Measurements from ENCODE around the gene HERC2. TPM values are rescaled to one million over a fixed set of nuclear protein-coding genes. Genes with fewer than 3 reads are reported as not detected.

HERC2 gene
- total and polyA plus RNA-seq, 9 of the 15 experiments (the other 6 are each of a cell fraction or from before 2014, with no cell fraction given) = 10.6 to 84.0 (median 42.6) TPM

DNA sequence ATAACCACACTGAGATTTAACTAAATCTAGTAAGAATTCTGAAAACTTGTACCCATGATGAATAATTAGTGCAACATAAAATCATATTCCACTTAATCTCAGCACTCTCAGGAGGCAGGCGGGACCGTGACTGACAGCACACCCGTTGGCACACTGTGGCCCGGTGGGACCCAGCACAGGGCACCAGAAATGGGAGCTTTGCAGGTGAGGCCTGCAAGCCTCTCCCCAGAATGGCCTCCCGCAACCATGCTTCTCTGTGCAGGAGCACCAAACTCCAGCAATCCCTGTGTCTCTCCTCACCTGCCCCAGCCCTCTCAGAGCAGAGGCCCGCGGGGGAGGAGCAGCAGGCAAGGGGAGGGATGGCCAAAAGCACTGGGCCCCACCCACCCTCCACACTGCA, 191.3 kb downstream of the HERC2 start:
- Histone ChIP-seq H3K79me2 (ENCODE audit: control insufficient read depth, insufficient read depth, low read length) (no peaks in the 10 kb centered on the region; the same call in 2 of the 3 replicates), H3K4me2 (ENCODE audit: insufficient read depth, low read length) (no peak overlapping the region), H4K20me1 (replicated peaks; ENCODE audit: control insufficient read depth, insufficient read depth, low read length) (no peaks in the 10 kb centered on the region; the same call in 1 of the 2 replicates), H3K4me1 (replicated peaks in 1 of 2; ENCODE audit: control insufficient read depth in 2 of 2, insufficient read depth in 2 of 2, low read length in 2 of 2) (no peaks in the 10 kb centered on the region), H3K27ac (ENCODE audit: extremely low read depth, low read depth, low read length) (no peak overlapping the region), H3K27me3 (ENCODE audit: control insufficient read depth in 2 of 2, insufficient read depth in 2 of 2, low read length in 2 of 2) (no peaks in the 10 kb centered on the region), H3K36me3 (ENCODE audit: control insufficient read depth, insufficient read depth, low read length) (peaks cover 86% of the 10 kb centered on the region), H3K9me3 (replicated peaks; ENCODE audit: control insufficient read depth, insufficient read depth, low read depth, low read length) (no peaks in the 10 kb centered on the region), H3K9me1 (ENCODE audit: control insufficient read depth, insufficient read depth, low read length) (no peaks in the 10 kb centered on the region), H2AFZ (ENCODE audit: low read depth, low read length) (no peak overlapping the region), H3K9ac (ENCODE audit: insufficient read depth in 1 of 2, low read depth in 2 of 2, low read length in 2 of 2) (no peak overlapping the region), H3K4me3 (no peak overlapping the region)
- no TSS peak for BruUV-seq (replicated peaks)
- FAIRE-seq (no peak), ATAC-seq (no peak), DNase-seq (ENCODE audit: extremely low read depth in 1 of 4, low spot score in 3 of 4) (no peak)
- intact Hi-C loops (cut with micrococcal nuclease) = no loop called here
- CTCF ChIA-PET (ENCODE audit: low intra/inter-chr PET ratio) = no interaction called here
- in situ Hi-C loops (cut with MboI) = no loop called here
- TF ChIP-seq POLR2AphosphoS5 (IDR thresholded peaks at IDR 0.05; ENCODE audit: control insufficient read depth, insufficient read depth, low read depth, low read length) (no peak), NFATC3 (IDR thresholded peaks at IDR 0.05) (no peak), RFX1 (IDR thresholded peaks at IDR 0.05) (no peak), MXI1 (IDR thresholded peaks at IDR 0.05; ENCODE audit: low read depth, low read length) (no peak), ATF7 (IDR thresholded peaks at IDR 0.05) (no peak), HEY1 (CRISPR knock-in tag; IDR thresholded peaks at IDR 0.05; ENCODE audit: borderline replicate concordance) (no peak), TCF7 (IDR thresholded peaks at IDR 0.05; ENCODE audit: borderline replicate concordance) (no peak), CBX2 (IDR thresholded peaks at IDR 0.05; ENCODE audit: insufficient read depth, low read length, poor library complexity, severe bottlenecking) (no peak), CAMTA2 (CRISPR knock-in tag; conservative IDR thresholded peaks at IDR 0.05) (no peak), ZNF668 (CRISPR knock-in tag; IDR thresholded peaks at IDR 0.05) (no peak)
- TF ChIP-seq, protein P1, sequence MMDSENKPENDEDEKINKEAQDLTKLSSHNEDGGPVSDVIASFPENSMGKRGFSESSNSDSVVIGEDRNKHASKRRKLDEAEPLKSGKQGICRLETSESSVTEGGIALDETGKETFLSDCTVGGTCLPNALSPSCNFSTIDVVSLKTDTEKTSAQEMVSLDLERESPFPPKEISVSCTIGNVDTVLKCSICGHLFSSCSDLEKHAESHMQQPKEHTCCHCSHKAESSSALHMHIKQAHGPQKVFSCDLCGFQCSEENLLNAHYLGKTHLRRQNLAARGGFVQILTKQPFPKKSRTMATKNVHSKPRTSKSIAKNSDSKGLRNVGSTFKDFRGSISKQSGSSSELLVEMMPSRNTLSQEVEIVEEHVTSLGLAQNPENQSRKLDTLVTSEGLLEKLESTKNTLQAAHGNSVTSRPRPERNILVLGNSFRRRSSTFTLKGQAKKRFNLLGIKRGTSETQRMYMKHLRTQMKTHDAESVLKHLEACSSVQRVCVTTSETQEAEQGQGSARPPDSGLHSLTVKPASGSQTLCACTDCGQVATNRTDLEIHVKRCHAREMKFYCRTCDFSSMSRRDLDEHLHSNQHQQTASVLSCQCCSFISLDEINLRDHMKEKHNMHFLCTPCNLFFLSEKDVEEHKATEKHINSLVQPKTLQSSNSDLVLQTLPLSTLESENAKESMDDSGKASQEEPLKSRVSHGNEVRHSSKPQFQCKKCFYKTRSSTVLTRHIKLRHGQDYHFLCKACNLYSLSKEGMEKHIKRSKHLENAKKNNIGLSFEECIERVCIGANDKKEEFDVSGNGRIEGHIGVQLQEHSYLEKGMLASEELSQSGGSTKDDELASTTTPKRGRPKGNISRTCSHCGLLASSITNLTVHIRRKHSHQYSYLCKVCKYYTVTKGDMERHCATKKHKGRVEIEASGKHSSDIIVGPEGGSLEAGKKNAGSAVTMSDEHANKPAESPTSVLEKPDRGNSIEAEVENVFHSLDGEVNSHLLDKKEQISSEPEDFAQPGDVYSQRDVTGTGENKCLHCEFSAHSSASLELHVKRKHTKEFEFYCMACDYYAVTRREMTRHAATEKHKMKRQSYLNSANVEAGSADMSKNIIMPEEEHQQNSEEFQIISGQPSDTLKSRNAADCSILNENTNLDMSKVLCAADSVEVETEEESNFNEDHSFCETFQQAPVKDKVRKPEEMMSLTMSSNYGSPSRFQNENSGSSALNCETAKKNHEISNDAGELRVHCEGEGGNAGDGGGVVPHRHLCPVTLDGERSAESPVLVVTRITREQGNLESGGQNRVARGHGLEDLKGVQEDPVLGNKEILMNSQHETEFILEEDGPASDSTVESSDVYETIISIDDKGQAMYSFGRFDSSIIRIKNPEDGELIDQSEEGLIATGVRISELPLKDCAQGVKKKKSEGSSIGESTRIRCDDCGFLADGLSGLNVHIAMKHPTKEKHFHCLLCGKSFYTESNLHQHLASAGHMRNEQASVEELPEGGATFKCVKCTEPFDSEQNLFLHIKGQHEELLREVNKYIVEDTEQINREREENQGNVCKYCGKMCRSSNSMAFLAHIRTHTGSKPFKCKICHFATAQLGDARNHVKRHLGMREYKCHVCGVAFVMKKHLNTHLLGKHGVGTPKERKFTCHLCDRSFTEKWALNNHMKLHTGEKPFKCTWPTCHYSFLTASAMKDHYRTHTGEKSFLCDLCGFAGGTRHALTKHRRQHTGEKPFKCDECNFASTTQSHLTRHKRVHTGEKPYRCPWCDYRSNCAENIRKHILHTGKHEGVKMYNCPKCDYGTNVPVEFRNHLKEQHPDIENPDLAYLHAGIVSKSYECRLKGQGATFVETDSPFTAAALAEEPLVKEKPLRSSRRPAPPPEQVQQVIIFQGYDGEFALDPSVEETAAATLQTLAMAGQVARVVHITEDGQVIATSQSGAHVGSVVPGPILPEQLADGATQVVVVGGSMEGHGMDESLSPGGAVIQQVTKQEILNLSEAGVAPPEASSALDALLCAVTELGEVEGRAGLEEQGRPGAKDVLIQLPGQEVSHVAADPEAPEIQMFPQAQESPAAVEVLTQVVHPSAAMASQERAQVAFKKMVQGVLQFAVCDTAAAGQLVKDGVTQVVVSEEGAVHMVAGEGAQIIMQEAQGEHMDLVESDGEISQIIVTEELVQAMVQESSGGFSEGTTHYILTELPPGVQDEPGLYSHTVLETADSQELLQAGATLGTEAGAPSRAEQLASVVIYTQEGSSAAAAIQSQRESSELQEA (IDR thresholded peaks at IDR 0.05; ENCODE audit: low read depth) = no peak
- TF ChIP-seq, protein P2, sequence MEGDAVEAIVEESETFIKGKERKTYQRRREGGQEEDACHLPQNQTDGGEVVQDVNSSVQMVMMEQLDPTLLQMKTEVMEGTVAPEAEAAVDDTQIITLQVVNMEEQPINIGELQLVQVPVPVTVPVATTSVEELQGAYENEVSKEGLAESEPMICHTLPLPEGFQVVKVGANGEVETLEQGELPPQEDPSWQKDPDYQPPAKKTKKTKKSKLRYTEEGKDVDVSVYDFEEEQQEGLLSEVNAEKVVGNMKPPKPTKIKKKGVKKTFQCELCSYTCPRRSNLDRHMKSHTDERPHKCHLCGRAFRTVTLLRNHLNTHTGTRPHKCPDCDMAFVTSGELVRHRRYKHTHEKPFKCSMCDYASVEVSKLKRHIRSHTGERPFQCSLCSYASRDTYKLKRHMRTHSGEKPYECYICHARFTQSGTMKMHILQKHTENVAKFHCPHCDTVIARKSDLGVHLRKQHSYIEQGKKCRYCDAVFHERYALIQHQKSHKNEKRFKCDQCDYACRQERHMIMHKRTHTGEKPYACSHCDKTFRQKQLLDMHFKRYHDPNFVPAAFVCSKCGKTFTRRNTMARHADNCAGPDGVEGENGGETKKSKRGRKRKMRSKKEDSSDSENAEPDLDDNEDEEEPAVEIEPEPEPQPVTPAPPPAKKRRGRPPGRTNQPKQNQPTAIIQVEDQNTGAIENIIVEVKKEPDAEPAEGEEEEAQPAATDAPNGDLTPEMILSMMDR (IDR thresholded peaks at IDR 0.05 in 2 of 3, conservative IDR thresholded peaks at IDR 0.05 in 1 of 3; ENCODE audit: insufficient read depth in 2 of 3, low read depth in 1 of 3, low read length in 3 of 3) = no peak
- POLR2A ChIA-PET = no interaction called here
- 98% methylated on average over 6 of the region's 7 CpGs for WGBS (ENCODE audit: insufficient coverage, low coverage, missing lambda C conversion rate)
